ENCODE results near the gene PRUNE2. TPM values are rescaled to one million over a fixed set of nuclear protein-coding genes. Genes with fewer than 3 reads are reported as not detected.

PRUNE2 gene
- total and polyA plus RNA-seq, 4 donors, result 1.3 to 4.5 (median 1.6) TPM

- TF ChIP-seq, protein P1, sequence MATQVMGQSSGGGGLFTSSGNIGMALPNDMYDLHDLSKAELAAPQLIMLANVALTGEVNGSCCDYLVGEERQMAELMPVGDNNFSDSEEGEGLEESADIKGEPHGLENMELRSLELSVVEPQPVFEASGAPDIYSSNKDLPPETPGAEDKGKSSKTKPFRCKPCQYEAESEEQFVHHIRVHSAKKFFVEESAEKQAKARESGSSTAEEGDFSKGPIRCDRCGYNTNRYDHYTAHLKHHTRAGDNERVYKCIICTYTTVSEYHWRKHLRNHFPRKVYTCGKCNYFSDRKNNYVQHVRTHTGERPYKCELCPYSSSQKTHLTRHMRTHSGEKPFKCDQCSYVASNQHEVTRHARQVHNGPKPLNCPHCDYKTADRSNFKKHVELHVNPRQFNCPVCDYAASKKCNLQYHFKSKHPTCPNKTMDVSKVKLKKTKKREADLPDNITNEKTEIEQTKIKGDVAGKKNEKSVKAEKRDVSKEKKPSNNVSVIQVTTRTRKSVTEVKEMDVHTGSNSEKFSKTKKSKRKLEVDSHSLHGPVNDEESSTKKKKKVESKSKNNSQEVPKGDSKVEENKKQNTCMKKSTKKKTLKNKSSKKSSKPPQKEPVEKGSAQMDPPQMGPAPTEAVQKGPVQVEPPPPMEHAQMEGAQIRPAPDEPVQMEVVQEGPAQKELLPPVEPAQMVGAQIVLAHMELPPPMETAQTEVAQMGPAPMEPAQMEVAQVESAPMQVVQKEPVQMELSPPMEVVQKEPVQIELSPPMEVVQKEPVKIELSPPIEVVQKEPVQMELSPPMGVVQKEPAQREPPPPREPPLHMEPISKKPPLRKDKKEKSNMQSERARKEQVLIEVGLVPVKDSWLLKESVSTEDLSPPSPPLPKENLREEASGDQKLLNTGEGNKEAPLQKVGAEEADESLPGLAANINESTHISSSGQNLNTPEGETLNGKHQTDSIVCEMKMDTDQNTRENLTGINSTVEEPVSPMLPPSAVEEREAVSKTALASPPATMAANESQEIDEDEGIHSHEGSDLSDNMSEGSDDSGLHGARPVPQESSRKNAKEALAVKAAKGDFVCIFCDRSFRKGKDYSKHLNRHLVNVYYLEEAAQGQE (IDR thresholded peaks at IDR 0.05), result no peak
Measured at GRCh38 chr9:76910861-76911260, 4.9 kb upstream of the PRUNE2 start (continued).

GRCh38 chr9:76906647-76906975 is 697 bp upstream of the PRUNE2 start:
- Histone ChIP-seq H3K4me3 (ENCODE audit: low read depth in 1 of 3, low read length in 3 of 3) (no peak overlapping the region), H3K27me3 (ENCODE audit: control insufficient read depth in 4 of 4, insufficient read depth in 4 of 4, low read length in 3 of 4) (peaks cover 0 to 7% (median 4%) of the 10 kb centered on the region in 4 donors), H3K27ac (ENCODE audit: low read depth in 1 of 2, low read length in 2 of 2) (no peak overlapping the region), H3K9me3 (ENCODE audit: control insufficient read depth in 4 of 4, low read length in 3 of 4) (no peaks in the 10 kb centered on the region), H3K36me3 (ENCODE audit: control insufficient read depth in 4 of 4, insufficient read depth in 3 of 4, low read depth in 1 of 4, low read length in 3 of 4) (no peaks in the 10 kb centered on the region), H3K9ac (ENCODE audit: low read depth in 1 of 2, low read length in 2 of 2) (no peak overlapping the region), H3K4me1 (ENCODE audit: control insufficient read depth in 4 of 4, insufficient read depth in 4 of 4, low read length in 3 of 4) (peaks cover 2 to 9% (median 4%) of the 10 kb centered on the region in 4 donors)
- TF ChIP-seq, protein P1 (IDR thresholded peaks at IDR 0.05), result no peak
- TF ChIP-seq, protein P2, sequence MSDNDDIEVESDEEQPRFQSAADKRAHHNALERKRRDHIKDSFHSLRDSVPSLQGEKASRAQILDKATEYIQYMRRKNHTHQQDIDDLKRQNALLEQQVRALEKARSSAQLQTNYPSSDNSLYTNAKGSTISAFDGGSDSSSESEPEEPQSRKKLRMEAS (IDR thresholded peaks at IDR 0.05), result no peak
- no peak for TF ChIP-seq JUND (IDR thresholded peaks at IDR 0.05)
- no peak for TF ChIP-seq HNF4G (IDR thresholded peaks at IDR 0.05)
- TF ChIP-seq CTCF (IDR thresholded peaks at IDR 0.05; ENCODE audit: low read depth, low read length, missing input control), result no peak
- TF ChIP-seq HNF4A (conservative IDR thresholded peaks at IDR 0.05), result no peak
- no peak for TF ChIP-seq ZBTB33 (IDR thresholded peaks at IDR 0.05)
- no peak for TF ChIP-seq FOXA2 (IDR thresholded peaks at IDR 0.05)
- 17% methylated on average over 5 of the region's 5 CpGs for WGBS
- DNase-seq (ENCODE audit: low spot score), result no peak
